A549 (cell line): ENCODE results near the gene TULP3.

Experiments used
- BHLHE40 ChIP-seq: IDR thresholded peaks from 2 replicates; pipeline ENCODE4 v1.6.1; 2012; ENCODE audit warnings: low read depth, low read length, inconsistent platforms
- CEBPB ChIP-seq, 2 experiments: fragments of >200 bp in 1 of 2; sonication (Bioruptor Twin) in 1 of 2; formaldehyde crosslinking in 1 of 2; IDR thresholded peaks; 2 replicates each; pipeline ENCODE4 v1.6.1; 2012 to 2016
- EP300 ChIP-seq, 2 experiments: fragments of >200 bp; sonication (Bioruptor Twin); formaldehyde crosslinking; IDR thresholded peaks; 2 replicates in 1 of 2; 3 replicates in 1 of 2; pipeline ENCODE4 v1.6.1; 2016 to 2017
- ESRRA ChIP-seq: fragments of 150-350 bp; IDR thresholded peaks from 2 replicates; pipeline ENCODE4 v1.6.1; 2014; ENCODE audit warnings: mild to moderate bottlenecking, low read length, borderline replicate concordance
- FOXS1 ChIP-seq: fragments of 250-450 bp; sonication (Bioruptor Pico); IDR thresholded peaks from 2 replicates; pipeline ENCODE4 v1.5.0; 2020; ENCODE audit warnings: mild to moderate bottlenecking, moderate library complexity
- HES2 ChIP-seq: fragments of >200 bp; sonication (Bioruptor Twin); formaldehyde crosslinking; IDR thresholded peaks from 2 replicates; pipeline ENCODE4 v1.6.1; 2016
- PBX3 ChIP-seq: IDR thresholded peaks from 2 replicates; pipeline ENCODE4 v1.6.1; 2012
- POLR2A ChIP-seq: IDR thresholded peaks from 2 replicates; pipeline ENCODE4 v1.6.1; 2012; ENCODE audit warnings: mild to moderate bottlenecking, low read length
- POLR2AphosphoS2 ChIP-seq: conservative IDR thresholded peaks from 2 replicates; pipeline ENCODE4 v1.6.1; 2012; ENCODE audit warnings: low read length, improper control_type of control experiment, inconsistent platforms
- RAD21 ChIP-seq, 2 experiments: fragments of >200 bp in 1 of 2; sonication (Bioruptor Twin) in 1 of 2; formaldehyde crosslinking in 1 of 2; IDR thresholded peaks in 1 of 2; conservative IDR thresholded peaks in 1 of 2; 2 replicates in 1 of 2; 3 replicates in 1 of 2; pipeline ENCODE4 v1.6.1; 2012 to 2018; ENCODE audit warnings: inconsistent platforms in 1 of 2
- RCOR1 ChIP-seq: fragments of 150-350 bp; IDR thresholded peaks from 2 replicates; pipeline ENCODE4 v1.6.1; 2014; ENCODE audit warnings: antibody characterized with exemption, low read length, low read depth
- TF ChIP-seq, protein P1 (sequence below): fragments of >200 bp; sonication (Bioruptor Twin); formaldehyde crosslinking; IDR thresholded peaks from 3 replicates; pipeline ENCODE4 v1.5.1; 2016
- TF ChIP-seq, protein P2 (sequence below): fragments of 250-450 bp; sonication (Bioruptor Pico); IDR thresholded peaks from 2 replicates; pipeline ENCODE4 v1.5.0; 2021; ENCODE audit warnings: mild to moderate bottlenecking, moderate library complexity, borderline replicate concordance
- TF ChIP-seq, protein P3 (sequence below): fragments of 150-350 bp; IDR thresholded peaks from 2 replicates; pipeline ENCODE4 v1.6.1; 2014; ENCODE audit warnings: low read depth, mild to moderate bottlenecking, low read length

DNA sequence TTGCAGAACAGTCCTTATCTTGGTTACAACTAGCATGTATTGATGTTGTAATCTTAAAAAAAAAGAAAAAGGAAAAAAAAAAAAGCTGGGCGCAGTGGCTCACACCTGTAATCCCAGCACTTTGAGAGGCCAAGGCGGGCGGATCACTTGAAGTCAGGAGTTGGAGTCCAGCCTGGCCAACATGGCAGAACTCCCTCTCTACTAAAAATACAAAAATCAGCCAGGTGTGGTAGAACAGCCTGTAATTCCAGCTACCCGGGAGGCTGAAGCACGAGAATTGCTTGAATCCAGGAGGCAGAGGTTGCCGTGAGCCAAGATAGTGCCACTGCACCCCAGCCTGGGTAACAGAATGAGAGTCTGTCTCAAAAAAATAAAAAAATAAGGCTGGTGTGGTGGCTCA lies 42.9 kb downstream of the TULP3 start:
- TF ChIP-seq, protein P1, sequence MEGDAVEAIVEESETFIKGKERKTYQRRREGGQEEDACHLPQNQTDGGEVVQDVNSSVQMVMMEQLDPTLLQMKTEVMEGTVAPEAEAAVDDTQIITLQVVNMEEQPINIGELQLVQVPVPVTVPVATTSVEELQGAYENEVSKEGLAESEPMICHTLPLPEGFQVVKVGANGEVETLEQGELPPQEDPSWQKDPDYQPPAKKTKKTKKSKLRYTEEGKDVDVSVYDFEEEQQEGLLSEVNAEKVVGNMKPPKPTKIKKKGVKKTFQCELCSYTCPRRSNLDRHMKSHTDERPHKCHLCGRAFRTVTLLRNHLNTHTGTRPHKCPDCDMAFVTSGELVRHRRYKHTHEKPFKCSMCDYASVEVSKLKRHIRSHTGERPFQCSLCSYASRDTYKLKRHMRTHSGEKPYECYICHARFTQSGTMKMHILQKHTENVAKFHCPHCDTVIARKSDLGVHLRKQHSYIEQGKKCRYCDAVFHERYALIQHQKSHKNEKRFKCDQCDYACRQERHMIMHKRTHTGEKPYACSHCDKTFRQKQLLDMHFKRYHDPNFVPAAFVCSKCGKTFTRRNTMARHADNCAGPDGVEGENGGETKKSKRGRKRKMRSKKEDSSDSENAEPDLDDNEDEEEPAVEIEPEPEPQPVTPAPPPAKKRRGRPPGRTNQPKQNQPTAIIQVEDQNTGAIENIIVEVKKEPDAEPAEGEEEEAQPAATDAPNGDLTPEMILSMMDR: no peak
- TF ChIP-seq CEBPB (IDR thresholded peaks at IDR 0.05) (no peak), RCOR1 (no peak), BHLHE40 (no peak), POLR2A (no peak), EP300 (IDR thresholded peaks at IDR 0.05) (no peak), ESRRA (no peak), PBX3 (no peak), RAD21 (conservative IDR thresholded peaks at IDR 0.05 in 1 of 2, IDR thresholded peaks at IDR 0.05 in 1 of 2) (no peak), HES2 (no peak), FOXS1 (no peak), POLR2AphosphoS2 (no peak)
- TF ChIP-seq, protein P2, sequence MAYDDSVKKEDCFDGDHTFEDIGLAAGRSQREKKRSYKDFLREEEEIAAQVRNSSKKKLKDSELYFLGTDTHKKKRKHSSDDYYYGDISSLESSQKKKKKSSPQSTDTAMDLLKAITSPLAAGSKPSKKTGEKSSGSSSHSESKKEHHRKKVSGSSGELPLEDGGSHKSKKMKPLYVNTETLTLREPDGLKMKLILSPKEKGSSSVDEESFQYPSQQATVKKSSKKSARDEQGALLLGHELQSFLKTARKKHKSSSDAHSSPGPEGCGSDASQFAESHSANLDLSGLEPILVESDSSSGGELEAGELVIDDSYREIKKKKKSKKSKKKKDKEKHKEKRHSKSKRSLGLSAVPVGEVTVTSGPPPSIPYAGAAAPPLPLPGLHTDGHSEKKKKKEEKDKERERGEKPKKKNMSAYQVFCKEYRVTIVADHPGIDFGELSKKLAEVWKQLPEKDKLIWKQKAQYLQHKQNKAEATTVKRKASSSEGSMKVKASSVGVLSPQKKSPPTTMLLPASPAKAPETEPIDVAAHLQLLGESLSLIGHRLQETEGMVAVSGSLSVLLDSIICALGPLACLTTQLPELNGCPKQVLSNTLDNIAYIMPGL (CRISPR knock-in tag): no peak
- TF ChIP-seq, protein P3, sequence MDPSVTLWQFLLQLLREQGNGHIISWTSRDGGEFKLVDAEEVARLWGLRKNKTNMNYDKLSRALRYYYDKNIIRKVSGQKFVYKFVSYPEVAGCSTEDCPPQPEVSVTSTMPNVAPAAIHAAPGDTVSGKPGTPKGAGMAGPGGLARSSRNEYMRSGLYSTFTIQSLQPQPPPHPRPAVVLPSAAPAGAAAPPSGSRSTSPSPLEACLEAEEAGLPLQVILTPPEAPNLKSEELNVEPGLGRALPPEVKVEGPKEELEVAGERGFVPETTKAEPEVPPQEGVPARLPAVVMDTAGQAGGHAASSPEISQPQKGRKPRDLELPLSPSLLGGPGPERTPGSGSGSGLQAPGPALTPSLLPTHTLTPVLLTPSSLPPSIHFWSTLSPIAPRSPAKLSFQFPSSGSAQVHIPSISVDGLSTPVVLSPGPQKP: no peak
